AG10803 (cell line): ENCODE measurements around the gene NPLOC4.

Experiments
- DNase-seq: peaks from one replicate; pipeline ENCODE4 v3.0.0; 2010; ENCODE audit warnings: low read depth
- H3K4me3 ChIP-seq: 2 replicates; pipeline ENCODE4 v1.5.1; 2011; ENCODE audit warnings: mild to moderate bottlenecking, low read length, control low read depth
- CTCF ChIP-seq: conservative IDR thresholded peaks from 2 replicates; pipeline ENCODE4 v1.5.1; 2011; ENCODE audit warnings: mild to moderate bottlenecking, low read length, control low read depth, inconsistent platforms

The NPLOC4 gene

GRCh38 chr17:81644976-81645952, 8.4 kb upstream of the NPLOC4 start:
- no peak overlapping the region for H3K4me3 ChIP-seq
- no peak for TF ChIP-seq CTCF
- no peak for DNase-seq

GRCh38 chr17:81644496-81644895, 7.6 kb upstream of the NPLOC4 start:
- no peak for TF ChIP-seq CTCF
- DNase-seq, result no peak
- no peak overlapping the region for H3K4me3 ChIP-seq

DNA sequence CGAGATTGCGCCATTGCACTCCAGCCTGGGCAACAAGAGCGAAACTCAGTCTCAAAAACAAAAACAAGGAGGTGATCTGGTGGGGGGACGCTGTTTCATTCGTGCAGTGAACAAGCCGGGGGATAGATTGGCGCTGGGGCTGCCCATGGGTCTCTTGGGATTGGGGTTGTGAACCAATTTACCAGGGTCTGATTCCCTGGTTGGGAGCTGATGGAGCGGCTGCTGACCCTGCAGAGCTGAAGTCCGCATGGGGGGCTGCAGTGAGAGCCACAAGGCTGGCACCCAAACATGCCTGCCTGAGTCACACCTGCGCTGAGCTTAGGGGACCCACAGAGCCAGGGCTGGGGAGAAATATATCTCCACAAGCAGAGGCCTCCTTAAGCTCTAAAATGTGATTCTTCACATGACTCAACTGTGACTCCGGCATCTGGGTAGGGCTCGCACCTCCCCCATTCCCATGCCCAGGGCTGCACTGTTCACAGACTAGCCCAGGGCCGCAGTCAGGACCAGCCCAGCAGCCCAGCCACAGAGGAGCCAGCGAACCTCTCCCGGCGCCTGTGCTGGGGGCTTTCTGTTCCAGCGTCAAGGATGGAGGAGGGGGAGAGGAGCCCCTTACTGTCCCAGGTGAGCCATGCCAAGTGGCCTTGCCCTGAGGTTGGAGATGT, 5.0 kb upstream of the NPLOC4 start:
- DNase-seq, result peak; percentile 68
- H3K4me3 ChIP-seq, result no peak overlapping the region
- no peak for TF ChIP-seq CTCF

DNA sequence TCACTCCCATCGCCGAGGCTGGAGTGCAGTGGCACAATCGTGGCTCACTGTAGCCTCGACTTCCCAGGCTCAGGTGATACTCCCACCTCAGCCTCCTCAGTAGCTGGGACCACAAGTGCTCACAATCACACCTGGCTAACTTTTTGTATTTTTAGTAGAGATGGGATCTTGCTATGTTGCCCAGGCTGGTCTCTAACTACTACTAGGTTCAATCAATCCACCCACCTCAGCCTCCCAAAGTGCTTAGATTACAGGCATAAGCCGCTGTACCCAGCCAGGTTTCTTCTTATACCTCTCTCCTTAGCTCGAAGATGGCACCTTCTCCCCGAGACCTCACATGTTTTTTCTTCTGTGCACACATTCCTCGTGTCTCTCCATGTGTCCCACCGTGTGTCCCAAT, 3.1 kb upstream of the NPLOC4 start:
- no peak overlapping the region for H3K4me3 ChIP-seq
- no peak for DNase-seq
- no peak for TF ChIP-seq CTCF

- TF ChIP-seq CTCF, result no peak
- no peak for DNase-seq
- no peak overlapping the region for H3K4me3 ChIP-seq
Observed at GRCh38 chr17:81638683-81639082, 1.8 kb upstream of the NPLOC4 start.

DNA sequence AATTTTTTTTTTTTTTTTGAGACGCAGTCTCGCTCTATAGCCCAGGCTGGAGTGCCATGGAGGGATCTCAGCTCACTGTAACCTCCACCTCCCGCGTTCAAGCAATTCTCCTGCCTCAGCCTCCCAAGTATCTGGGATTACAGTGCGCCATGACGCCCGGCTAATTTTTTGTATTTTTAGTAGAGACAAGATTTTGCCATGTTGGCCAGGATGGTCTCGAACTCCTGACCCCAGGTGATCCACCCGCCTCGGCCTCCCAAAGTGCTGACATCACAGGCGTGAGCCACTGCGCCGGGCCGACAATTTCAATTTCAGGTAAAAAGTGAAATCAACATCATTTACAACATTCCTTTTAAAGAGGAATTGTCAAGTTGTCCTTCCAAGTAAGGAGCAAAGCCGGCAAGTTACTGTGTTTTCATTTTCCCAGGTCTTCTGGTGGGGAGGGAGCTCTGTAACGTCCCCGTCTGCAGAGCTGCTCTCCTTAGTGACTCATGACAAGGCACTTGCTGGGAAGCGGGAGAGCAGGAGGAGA, 873 bp downstream of the NPLOC4 start:
- TF ChIP-seq CTCF, result no peak
- peak; percentile 49 for DNase-seq
- peak overlapping the region; percentile 91 for H3K4me3 ChIP-seq
